Measurements from ENCODE around the gene ERCC1. TPM values are rescaled to one million over a fixed set of nuclear protein-coding genes. Genes with fewer than 3 reads are reported as not detected.
A peak's percentile ranks its signal among the peaks of the same experiment; 100 is the strongest.

ERCC1 gene
- total RNA-seq, 1 experiment from 2014 or later, result 43.7 TPM

GRCh38 chr19:45385392-45386221, 38.1 kb downstream of the ERCC1 start (continued):
- TF ChIP-seq PRDM15 (CRISPR knock-in tag; IDR thresholded peaks at IDR 0.05) (peak; percentile 74), HMGXB4 (CRISPR knock-in tag; IDR thresholded peaks at IDR 0.05) (peak; percentile 93), CDX4 (CRISPR knock-in tag; IDR thresholded peaks at IDR 0.05; ENCODE audit: borderline replicate concordance) (no peak), OVOL2 (CRISPR knock-in tag; IDR thresholded peaks at IDR 0.05; ENCODE audit: borderline replicate concordance) (no peak), SMAD3 (CRISPR knock-in tag; IDR thresholded peaks at IDR 0.05; ENCODE audit: borderline replicate concordance) (peak; percentile 98), ERG (CRISPR knock-in tag; IDR thresholded peaks at IDR 0.05) (no peak), STAT6 (CRISPR knock-in tag; conservative IDR thresholded peaks at IDR 0.05; ENCODE audit: low read depth) (no peak), HMGA2 (CRISPR knock-in tag; IDR thresholded peaks at IDR 0.05) (no peak), GTF2I (CRISPR knock-in tag; conservative IDR thresholded peaks at IDR 0.05) (no peak)

- H3K4me3 Mint-ChIP-seq, result no peak overlapping the region
- H3K4me1 Mint-ChIP-seq, result no peaks in the 10 kb centered on the region
- ChIA-PET CTCF (interaction anchor here (0.5 to 3.1 kb wide), 7 partner anchors 14 to 120 kb away, joined by 3 to 13 read pairs (median 4); no protein-coding TSS in a partner anchor), POLR2A (interaction anchor here (0.6 kb wide), 1 partner anchor 39 kb away, joined by 3 read pairs; no protein-coding TSS in a partner anchor)
- no peak for DNase-seq (ENCODE audit: low spot score)
- no peak for TF ChIP-seq NR3C1 (CRISPR knock-in tag; conservative IDR thresholded peaks at IDR 0.05; ENCODE audit: low read depth)
- H3K36me3 Mint-ChIP-seq, result no peaks in the 10 kb centered on the region
- no peak overlapping the region for H3K27ac Mint-ChIP-seq
- no peaks in the 10 kb centered on the region for H3K9me3 Mint-ChIP-seq
- ATAC-seq, result no peak
- H3K27me3 Mint-ChIP-seq (ENCODE audit: low read depth), result peaks cover 36% of the 10 kb centered on the region
Observed at GRCh38 chr19:45382426-45382825, 41.3 kb downstream of the ERCC1 start.

- Mint-ChIP-seq H3K36me3 (no peaks in the 10 kb centered on the region), H3K4me3 (no peak overlapping the region), H3K27ac (no peak overlapping the region), H3K9me3 (no peaks in the 10 kb centered on the region), H3K4me1 (peaks cover 12% of the 10 kb centered on the region), H3K27me3 (ENCODE audit: low read depth) (peaks cover 13% of the 10 kb centered on the region)
- DNase-seq (ENCODE audit: low spot score) (no peak), ATAC-seq (no peak)
- ChIA-PET CTCF (interaction anchor here (1.0 to 2.3 kb wide), 3 partner anchors 11 to 105 kb away, joined by 3 to 7 read pairs (median 4); no protein-coding TSS in a partner anchor), POLR2A (no interaction called here)
- TF ChIP-seq ZSCAN18 (CRISPR knock-in tag; IDR thresholded peaks at IDR 0.05) (no peak), SP1 (CRISPR knock-in tag; conservative IDR thresholded peaks at IDR 0.05) (no peak), ZNF281 (CRISPR knock-in tag; IDR thresholded peaks at IDR 0.05) (no peak), FOXJ3 (CRISPR knock-in tag; IDR thresholded peaks at IDR 0.05; ENCODE audit: borderline replicate concordance) (no peak), GABPB1 (CRISPR knock-in tag; IDR thresholded peaks at IDR 0.05) (no peak)
Observed at GRCh38 chr19:45380107-45380506, 43.6 kb downstream of the ERCC1 start.

All from WTC11 (cell line).